Measurements from ENCODE around the gene ABHD15. TPM values are rescaled to one million over a fixed set of nuclear protein-coding genes. Genes with fewer than 3 reads are reported as not detected.
A peak's percentile ranks its signal among the peaks of the same experiment; 100 is the strongest.

The ABHD15 gene
- total RNA-seq, 1 donor from 2014 or later: 13.3 TPM

- DNase-seq (ENCODE audit: extremely low spot score in 2 of 2): no peak
- peaks cover 0 to 40% of the 10 kb centered on the region in 2 donors for H3K36me3 ChIP-seq
These were observed 12.0 kb upstream of the ABHD15 start for GRCh38 chr17:29578626-29579485.

GRCh38 chr17:29577385-29578211, 10.8 kb upstream of the ABHD15 start:
- no peak for DNase-seq (ENCODE audit: extremely low spot score in 2 of 2)
- intact Hi-C loops (cut with DNase I): loop anchor here (5.0 kb wide), 1 partner anchor 210 kb away; no protein-coding TSS in a partner anchor
- Histone ChIP-seq H3K27me3 (no peaks in the 10 kb centered on the region), H3K36me3 (peaks cover 0 to 42% of the 10 kb centered on the region in 2 donors), H3K4me1 (peaks cover 47% of the 10 kb centered on the region), H3K4me3 (no peak overlapping the region), H3K9me3 (no peaks in the 10 kb centered on the region), H3K27ac (peak overlapping the region; percentile 41)
- TF ChIP-seq CTCF (IDR thresholded peaks at IDR 0.05) (no peak), POLR2AphosphoS5 (IDR thresholded peaks at IDR 0.05; ENCODE audit: insufficient read depth in 1 of 2, low read depth in 1 of 2) (no peak), POLR2A (IDR thresholded peaks at IDR 0.05) (no peak)

More at GRCh38 chr17:29578626-29579485, 12.0 kb upstream of the ABHD15 start:
- H3K4me1 ChIP-seq: peaks cover 52% of the 10 kb centered on the region
- H3K9me3 ChIP-seq: no peaks in the 10 kb centered on the region
- TF ChIP-seq POLR2A (IDR thresholded peaks at IDR 0.05): no peak
- TF ChIP-seq POLR2AphosphoS5 (IDR thresholded peaks at IDR 0.05; ENCODE audit: insufficient read depth in 1 of 2, low read depth in 1 of 2): no peak
- no peak for TF ChIP-seq CTCF (IDR thresholded peaks at IDR 0.05)
- H3K4me3 ChIP-seq: no peak overlapping the region
- intact Hi-C loops (cut with DNase I): loop anchor here (5.0 kb wide), 1 partner anchor 208 kb away; no protein-coding TSS in a partner anchor
- no peaks in the 10 kb centered on the region for H3K27me3 ChIP-seq
- H3K27ac ChIP-seq: no peak overlapping the region

GRCh38 chr17:29577001-29577370, 10.1 kb upstream of the ABHD15 start:
- Histone ChIP-seq H3K4me3 (no peak overlapping the region), H3K27me3 (no peaks in the 10 kb centered on the region), H3K27ac (peak overlapping the region; percentile 41), H3K4me1 (peaks cover 47% of the 10 kb centered on the region), H3K9me3 (no peaks in the 10 kb centered on the region), H3K36me3 (peaks cover 0 to 36% of the 10 kb centered on the region in 2 donors)
- intact Hi-C loops (cut with DNase I): loop anchor here (5.0 kb wide), 1 partner anchor 210 kb away; no protein-coding TSS in a partner anchor
- no peak for TF ChIP-seq CTCF (IDR thresholded peaks at IDR 0.05)
- DNase-seq (ENCODE audit: extremely low spot score in 2 of 2): no peak

- Histone ChIP-seq H3K9me3 (no peaks in the 10 kb centered on the region), H3K27ac (no peak overlapping the region), H3K4me1 (peaks cover 47% of the 10 kb centered on the region), H3K27me3 (no peaks in the 10 kb centered on the region), H3K4me3 (no peak overlapping the region), H3K36me3 (peaks cover 0 to 34% of the 10 kb centered on the region in 2 donors)
- intact Hi-C loops (cut with DNase I): loop anchor here (5.0 kb wide), 1 partner anchor 211 kb away; no protein-coding TSS in a partner anchor
- TF ChIP-seq CTCF (IDR thresholded peaks at IDR 0.05) (no peak), POLR2A (IDR thresholded peaks at IDR 0.05) (no peak), POLR2AphosphoS5 (IDR thresholded peaks at IDR 0.05; ENCODE audit: insufficient read depth in 1 of 2, low read depth in 1 of 2) (no peak)
- no peak for DNase-seq (ENCODE audit: extremely low spot score in 2 of 2)
These were observed 9.6 kb upstream of the ABHD15 start for GRCh38 chr17:29576214-29577000.
